Muscle of leg (tissue), 11 donors: ENCODE data around the gene ZDHHC5. TPM values are rescaled to one million over a fixed set of nuclear protein-coding genes. Genes with fewer than 3 reads are reported as not detected.
"Not testable (repeated sequence)": the region's sequence is repeated elsewhere in the genome, so short reads cannot be mapped to it uniquely, and the experiment has no call there.

Experiments
- DNase-seq: peaks from one replicate; pipeline ENCODE4 v3.0.0; 2013
- H3K27ac ChIP-seq: one replicate; pipeline ENCODE4 v1.5.1; 2013; ENCODE audit warnings: mild to moderate bottlenecking, low read length, control low read depth
- H3K27me3 ChIP-seq: one replicate; pipeline ENCODE4 v1.6.1; 2013; ENCODE audit warnings: low read length; ENCODE audit not compliant: control insufficient read depth, insufficient read depth
- H3K36me3 ChIP-seq: one replicate; pipeline ENCODE4 v1.6.1; 2013; ENCODE audit warnings: low read length; ENCODE audit not compliant: control insufficient read depth, insufficient read depth
- H3K4me1 ChIP-seq: one replicate; pipeline ENCODE4 v1.6.1; 2013; ENCODE audit warnings: low read length; ENCODE audit not compliant: control insufficient read depth, insufficient read depth
- H3K4me3 ChIP-seq: one replicate; pipeline ENCODE4 v1.5.1; 2013; ENCODE audit warnings: low read length, control low read depth
- H3K9me3 ChIP-seq: replicated peaks from 2 replicates; pipeline ENCODE4 v1.6.1; 2013; ENCODE audit warnings: low read depth, low read length; ENCODE audit not compliant: control insufficient read depth
- WGBS: methylation state at CpG from one replicate; pipeline ENCODE4 v1.1.5; 2013; ENCODE audit warnings: missing lambda C conversion rate; ENCODE audit not compliant: insufficient coverage; 5-methylcytosine and 5-hydroxymethylcytosine counted together
- polyA plus RNA-seq, 8 donors: library from polyadenylated mRNA; unstranded; fragments of 120-200 nt; gene quantifications; one replicate each; pipeline versions ENCODE4 v1.2.1 to v1.2.3, GENCODE V29; 2013; ENCODE audit warnings: inconsistent platforms in 1 of 8, low replicate concordance in 1 of 8; ENCODE audit not compliant: insufficient read length in 8 of 8, insufficient read depth in 1 of 8
- total RNA-seq: library from RNA; stranded (reverse); fragments of 120-200 nt; gene quantifications from one replicate; pipeline ENCODE4 v1.2.4, GENCODE V29; 2013

Gene ZDHHC5
- total and polyA plus RNA-seq, 9 donors, result 13.5 to 40.3 (median 31.7) TPM

GRCh38 chr11:57713835-57714234, 45.9 kb downstream of the ZDHHC5 start:
- no peak for DNase-seq
- no peaks in the 10 kb centered on the region for H3K27me3 ChIP-seq
- H3K36me3 ChIP-seq, result peaks cover 12% of the 10 kb centered on the region
- no peak overlapping the region for H3K27ac ChIP-seq
- peak overlapping the region; percentile 96 for H3K4me3 ChIP-seq
- WGBS, result no CpG with 5 or more reads among the region's 2 CpGs
- H3K9me3 ChIP-seq, result no peaks in the 10 kb centered on the region
- peaks cover 16% of the 10 kb centered on the region for H3K4me1 ChIP-seq

GRCh38 chr11:57716726-57717125, 48.8 kb downstream of the ZDHHC5 start:
- 100% methylated on average over 3 of the region's 34 CpGs for WGBS
- H3K27ac ChIP-seq, result not testable (repeated sequence)

GRCh38 chr11:57727185-57727584, 59.3 kb downstream of the ZDHHC5 start:
- no peaks in the 10 kb centered on the region for H3K27me3 ChIP-seq
- H3K4me1 ChIP-seq, result no peaks in the 10 kb centered on the region
- peaks cover 6% of the 10 kb centered on the region for H3K36me3 ChIP-seq
- WGBS, result no CpG with 5 or more reads among the region's 2 CpGs
- no peaks in the 10 kb centered on the region for H3K9me3 ChIP-seq
- DNase-seq, result no peak
- H3K27ac ChIP-seq, result no peak overlapping the region
- H3K4me3 ChIP-seq, result no peak overlapping the region

More at GRCh38 chr11:57716726-57717125, 48.8 kb downstream of the ZDHHC5 start:
- H3K4me3 ChIP-seq, DNase-seq, H3K27me3 ChIP-seq, H3K9me3 ChIP-seq: not testable (repeated sequence)
- H3K36me3 ChIP-seq, result peaks cover 23% of the 10 kb centered on the region
- peaks cover 11% of the 10 kb centered on the region for H3K4me1 ChIP-seq

- DNase-seq, result no peak
- Histone ChIP-seq H3K27me3 (no peaks in the 10 kb centered on the region), H3K9me3 (no peaks in the 10 kb centered on the region), H3K36me3 (peaks cover 3% of the 10 kb centered on the region), H3K27ac (no peak overlapping the region), H3K4me3 (no peak overlapping the region), H3K4me1 (no peaks in the 10 kb centered on the region)
- 53% methylated on average over 2 of the region's 7 CpGs for WGBS
Measured at GRCh38 chr11:57728829-57729228, 60.9 kb downstream of the ZDHHC5 start.

- H3K27me3 ChIP-seq, result no peaks in the 10 kb centered on the region
- no peak for DNase-seq
- peaks cover 3% of the 10 kb centered on the region for H3K36me3 ChIP-seq
- no peaks in the 10 kb centered on the region for H3K4me1 ChIP-seq
- no peak overlapping the region for H3K27ac ChIP-seq
- H3K9me3 ChIP-seq, result no peaks in the 10 kb centered on the region
- H3K4me3 ChIP-seq, result no peak overlapping the region
- no CpG with 5 or more reads among the region's 7 CpGs for WGBS
Measured at GRCh38 chr11:57729479-57729878, 61.6 kb downstream of the ZDHHC5 start.

DNA sequence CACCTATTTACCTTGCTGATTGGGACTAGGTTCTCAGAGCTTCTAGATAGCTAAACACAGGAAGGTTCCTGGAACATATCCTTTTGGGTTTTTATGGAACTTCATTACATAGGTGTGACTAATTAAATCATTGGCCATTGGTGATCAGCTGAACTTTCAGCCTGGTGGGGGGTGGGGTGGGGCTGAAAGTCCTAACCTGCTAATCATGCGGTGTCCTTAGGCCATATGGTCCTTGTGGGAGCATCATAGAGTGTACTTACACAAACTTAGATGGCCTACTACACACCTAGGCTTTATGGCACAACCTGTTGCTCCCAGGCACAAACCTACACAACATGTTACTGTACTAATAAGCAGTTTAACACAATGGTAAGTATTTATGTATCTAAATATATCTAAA, 64.7 kb downstream of the ZDHHC5 start:
- WGBS, result no CpG with 5 or more reads among the region's 1 CpG
- Histone ChIP-seq H3K36me3 (peaks cover 14% of the 10 kb centered on the region), H3K4me3 (no peak overlapping the region), H3K9me3 (no peaks in the 10 kb centered on the region), H3K27ac (no peak overlapping the region), H3K4me1 (no peaks in the 10 kb centered on the region), H3K27me3 (no peaks in the 10 kb centered on the region)
- no peak for DNase-seq

DNA sequence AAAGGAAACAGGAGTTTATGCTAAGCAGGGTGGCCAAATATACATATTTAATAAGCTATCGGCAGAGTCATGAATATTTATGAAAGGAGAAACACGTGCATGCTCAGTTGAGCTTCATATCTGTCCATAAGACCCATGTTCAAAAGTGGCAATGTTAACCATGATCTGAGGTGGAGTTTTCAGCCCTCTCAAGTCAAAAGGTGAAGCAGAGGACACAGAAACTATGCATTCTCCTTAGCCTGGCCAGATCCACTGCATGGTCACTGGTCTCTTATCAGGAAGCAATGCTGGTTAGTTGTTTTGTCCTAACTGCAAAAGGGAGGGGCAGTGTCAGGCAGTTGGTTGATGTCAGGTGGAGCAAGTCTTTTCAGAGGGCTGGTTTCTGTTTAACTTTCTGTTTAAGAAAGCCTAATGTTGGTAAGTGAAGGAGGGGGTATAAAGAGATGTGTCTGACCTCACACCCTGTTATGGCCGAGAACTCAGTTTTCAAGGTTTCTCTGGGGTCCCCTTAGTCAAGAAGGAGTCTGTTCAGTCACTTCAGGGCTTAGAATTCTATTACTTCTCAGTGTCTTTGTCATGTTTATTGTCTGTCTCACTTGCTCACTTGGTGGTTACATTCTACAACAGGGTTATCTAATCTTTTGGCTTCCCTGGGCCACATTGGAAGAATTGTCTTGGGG, 67.8 kb downstream of the ZDHHC5 start:
- DNase-seq, result no peak
- peaks cover 3% of the 10 kb centered on the region for H3K4me1 ChIP-seq
- peaks cover 28% of the 10 kb centered on the region for H3K36me3 ChIP-seq
- WGBS, result no CpG with 5 or more reads among the region's 3 CpGs
- no peaks in the 10 kb centered on the region for H3K9me3 ChIP-seq
- H3K4me3 ChIP-seq, result no peak overlapping the region
- no peaks in the 10 kb centered on the region for H3K27me3 ChIP-seq
- H3K27ac ChIP-seq, result no peak overlapping the region

GRCh38 chr11:57741132-57742086, 73.5 kb downstream of the ZDHHC5 start, which contains the start of gene SELENOH:
Gene SELENOH, plus strand, starts transcription at chr11:57741491. Its CDS starts 105 bp downstream, at chr11:57741596.
- WGBS, result under 1% methylated on average over 65 of the region's 75 CpGs
- no peaks in the 10 kb centered on the region for H3K9me3 ChIP-seq
- H3K36me3 ChIP-seq, result peaks cover 56% of the 10 kb centered on the region
- peak within 1 kb of the TSS; percentile 95 for H3K27ac ChIP-seq
- H3K4me1 ChIP-seq, result peaks cover 14% of the 10 kb centered on the region
- H3K27me3 ChIP-seq, result no peaks in the 10 kb centered on the region
- DNase-seq, result peak; percentile 99
- peak within 1 kb of the TSS; percentile 87 for H3K4me3 ChIP-seq

DNA sequence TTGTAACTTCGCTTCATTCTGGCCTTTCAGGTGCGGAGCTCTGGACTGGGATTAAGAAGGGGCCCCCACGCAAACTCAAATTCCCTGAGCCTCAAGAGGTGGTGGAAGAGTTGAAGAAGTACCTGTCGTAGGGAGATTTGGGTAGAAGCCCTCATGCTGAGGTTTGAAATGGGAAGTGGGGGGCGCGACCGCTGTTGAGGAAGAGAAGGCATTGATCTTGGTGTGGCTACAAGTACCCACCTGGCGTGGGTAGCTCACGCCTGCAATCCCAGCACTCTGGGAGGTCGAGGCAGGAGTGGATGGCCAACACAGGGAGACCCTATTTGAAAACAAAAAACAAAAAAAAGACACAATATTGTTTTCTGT, 74.2 kb downstream of the ZDHHC5 start:
- Histone ChIP-seq H3K9me3 (no peaks in the 10 kb centered on the region), H3K27me3 (no peaks in the 10 kb centered on the region), H3K36me3 (peaks cover 59% of the 10 kb centered on the region), H3K4me1 (peaks cover 14% of the 10 kb centered on the region), H3K27ac (peak overlapping the region; percentile 95), H3K4me3 (peak overlapping the region; percentile 87)
- 0% methylated on average over 7 of the region's 10 CpGs for WGBS
- no peak for DNase-seq

- Histone ChIP-seq H3K4me1 (peaks cover 14% of the 10 kb centered on the region), H3K27me3 (no peaks in the 10 kb centered on the region), H3K27ac (no peak overlapping the region), H3K9me3 (no peaks in the 10 kb centered on the region), H3K36me3 (peaks cover 47% of the 10 kb centered on the region), H3K4me3 (no peak overlapping the region)
- no peak for DNase-seq
- 85% methylated on average over 2 of the region's 2 CpGs for WGBS
Measured at GRCh38 chr11:57744357-57744756, 76.4 kb downstream of the ZDHHC5 start.
